Measurements from ENCODE around the gene BCAN. TPM values are rescaled to one million over a fixed set of nuclear protein-coding genes. Genes with fewer than 3 reads are reported as not detected.

BCAN gene
- total and polyA plus RNA-seq, 2 of the 8 experiments (the other 6 are each of a cell fraction or from before 2014, with no cell fraction given) = 4.5 to 24.0 TPM

DNA sequence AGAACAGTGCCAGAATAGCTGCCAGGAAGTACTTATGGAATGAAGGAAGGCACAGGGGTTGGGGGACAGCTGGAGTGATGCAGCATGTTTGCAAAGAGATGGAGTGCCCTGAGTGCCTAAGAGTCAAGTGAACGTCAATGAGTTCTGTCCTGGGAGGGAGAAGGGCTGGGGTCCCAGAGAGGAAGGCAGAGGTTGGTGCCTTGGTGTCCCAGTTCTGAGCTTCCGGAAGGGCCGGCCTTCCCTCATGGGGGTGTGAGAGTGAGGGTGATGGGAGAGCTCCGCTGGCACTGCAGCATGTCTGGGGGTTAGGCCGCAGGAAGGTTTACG lies 17.7 kb downstream of the BCAN start:
- peak overlapping the region; percentile 62; the same call in 1 of the 2 replicates for H2BK5ac ChIP-seq (ENCODE audit: low read depth, low read length)
- no peak for DNase-seq (ENCODE audit: low read depth in 1 of 2, low spot score in 2 of 2)
- H3K4me2 ChIP-seq (ENCODE audit: insufficient read depth in 1 of 2, low read depth in 2 of 2, low read length in 2 of 2) = peak overlapping the region in 1 of 2 experiments; percentile 18; a peak in 2 of 4 replicates
- H3K23me2 ChIP-seq (ENCODE audit: low read depth, low read length) = peaks cover 11% of the 10 kb centered on the region
- H3K14ac ChIP-seq (ENCODE audit: insufficient read length) = no peak overlapping the region
- no peaks in the 10 kb centered on the region for H3K79me2 ChIP-seq (ENCODE audit: control insufficient read depth in 1 of 2, insufficient read depth in 2 of 2, low read length in 2 of 2)
- H2BK12ac ChIP-seq (ENCODE audit: low read depth, low read length) = peak overlapping the region; percentile 68; the same call in 1 of the 2 replicates
- H3K4ac ChIP-seq (replicated peaks; ENCODE audit: insufficient read length, low read depth, low read length) = no peak overlapping the region
- no peak overlapping the region for H3K56ac ChIP-seq (replicated peaks; ENCODE audit: insufficient read length, low read depth, low read length)
- no peak overlapping the region for H2BK120ac ChIP-seq (replicated peaks; ENCODE audit: low read depth, low read length)
- H3K27me3 ChIP-seq (replicated peaks in 1 of 4; ENCODE audit: control insufficient read depth in 3 of 4, extremely low read depth in 1 of 4, insufficient read depth in 3 of 4, low read length in 3 of 4) = peaks cover 2 to 47% (median 34%) of the 10 kb centered on the region in 4 experiments
- no peak overlapping the region for H3K23ac ChIP-seq (ENCODE audit: insufficient read length)
- H3K18ac ChIP-seq (ENCODE audit: extremely low read depth, low read length) = no peak overlapping the region
- peak overlapping the region; percentile 94 for H2BK15ac ChIP-seq (ENCODE audit: low read length)
- no peak overlapping the region for H3K27ac ChIP-seq (ENCODE audit: low read depth, low read length)
- ChIA-PET CTCF (ENCODE audit: partially characterized antibody) (interaction anchor here (0.5 to 66.0 kb wide), 20 partner anchors 8 to 259 kb away, joined by 3 to 4284 read pairs (median 4); partner anchors contain the start of genes BCAN, CRABP2, HAPLN2 and ISG20L2), POLR2A (ENCODE audit: partially characterized antibody) (interaction anchor here (0.6 to 12.0 kb wide), 7 partner anchors 9 to 229 kb away, joined by 3 to 419 read pairs (median 7); partner anchors contain the start of genes CRABP2 and NES)
- H3K9me3 ChIP-seq (ENCODE audit: insufficient read depth in 2 of 2, low read depth in 1 of 2, low read length in 1 of 2) = no peaks in the 10 kb centered on the region
- FAIRE-seq = no peak
- H2AK5ac ChIP-seq (ENCODE audit: low read depth, low read length) = no peak overlapping the region
- peak overlapping the region; percentile 12 for H4K91ac ChIP-seq (replicated peaks; ENCODE audit: insufficient read length, low read length)
- TF ChIP-seq SUZ12 (IDR thresholded peaks at IDR 0.05; ENCODE audit: low read length) (no peak), TCF12 (IDR thresholded peaks at IDR 0.05; ENCODE audit: low read depth, low read length) (no peak), TAF7 (optimal IDR thresholded peaks at IDR 0.05; ENCODE audit: borderline replicate concordance, low read depth, low read length) (no peak), BACH1 (IDR thresholded peaks at IDR 0.05; ENCODE audit: low read length) (no peak), RBBP5 (IDR thresholded peaks at IDR 0.05; ENCODE audit: borderline replicate concordance, low read depth, low read length) (no peak), ASH2L (IDR thresholded peaks at IDR 0.05; ENCODE audit: low read length) (no peak), CHD2 (IDR thresholded peaks at IDR 0.05; ENCODE audit: low read length) (no peak), CTBP2 (IDR thresholded peaks at IDR 0.05; ENCODE audit: borderline replicate concordance, insufficient read depth, insufficient read length, low read length) (no peak)
- H2AFZ ChIP-seq (ENCODE audit: low read length) = no peak overlapping the region; the same call in 1 of the 2 replicates
- H3K4me1 ChIP-seq (replicated peaks in 1 of 4; ENCODE audit: control insufficient read depth in 3 of 4, insufficient read depth in 4 of 4, low read length in 3 of 4) = peaks cover 20 to 47% (median 41%) of the 10 kb centered on the region in 4 experiments
- H4K20me1 ChIP-seq (replicated peaks in 1 of 2; ENCODE audit: control insufficient read depth in 1 of 2, insufficient read depth in 2 of 2, low read length in 2 of 2) = no peaks in the 10 kb centered on the region
- H2BK20ac ChIP-seq (ENCODE audit: low read length) = peak overlapping the region; percentile 61; the same call in 1 of the 2 replicates
- H3K36me3 ChIP-seq (ENCODE audit: control insufficient read depth in 2 of 4, insufficient read depth in 4 of 4, low read length in 3 of 4) = no peaks in the 10 kb centered on the region
- no peak overlapping the region for H3K4me3 ChIP-seq (ENCODE audit: extremely low read depth in 1 of 4, insufficient read depth in 2 of 4, low read depth in 3 of 4, low read length in 4 of 4)
- H4K8ac ChIP-seq (ENCODE audit: extremely low read depth, insufficient read depth, low read length) = peak overlapping the region; percentile 90; the same call in 1 of the 2 replicates
- H3K79me1 ChIP-seq (ENCODE audit: low read depth, low read length) = no peaks in the 10 kb centered on the region
- no peak overlapping the region for H4K5ac ChIP-seq (ENCODE audit: insufficient read length, low read depth, low read length)
- WGBS, 2 experiments (ENCODE audit: extremely low coverage in 1 of 2, insufficient coverage in 1 of 2, insufficient read length in 1 of 2, insufficient replicate concordance in 2 of 2, low coverage in 1 of 2, low lambda C conversion rate in 2 of 2, missing lambda C conversion rate in 1 of 2) = 40% methylated on average over 6 of the region's 6 CpGs; no CpG with 5 or more reads in 1 of the 2 experiments
- H3K9ac ChIP-seq (replicated peaks in 1 of 4; ENCODE audit: extremely low read depth in 1 of 4, low read depth in 3 of 4, low read length in 3 of 4) = no peak overlapping the region

Measured in H1 (cell line).